Measurements from ENCODE around the gene SEZ6L.
A peak's percentile ranks its signal among the peaks of the same experiment; 100 is the strongest.

Gene SEZ6L

DNA sequence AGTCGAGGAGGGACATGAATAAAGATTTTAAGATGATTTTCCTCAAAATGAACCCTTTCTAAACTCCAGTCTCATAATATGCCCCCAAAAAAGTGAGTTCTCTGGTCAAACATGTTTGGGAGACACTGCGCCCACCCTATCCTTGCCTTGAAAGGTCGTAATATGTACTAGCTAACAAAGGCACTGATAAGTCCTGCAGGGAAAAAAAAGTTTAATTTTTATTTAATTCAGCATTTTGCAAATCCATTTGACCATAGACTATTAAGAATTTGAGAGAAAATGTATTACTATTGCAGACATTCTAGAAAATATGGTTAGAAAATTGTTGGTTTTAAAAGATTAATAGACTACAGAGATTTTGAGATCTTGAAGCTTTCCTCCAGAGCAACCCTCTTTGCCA lies 139.2 kb downstream of the SEZ6L start:
- no peak for DNase-seq

- no peak for DNase-seq
Measured at GRCh38 chr22:26310616-26311015, 141.4 kb downstream of the SEZ6L start.

DNA sequence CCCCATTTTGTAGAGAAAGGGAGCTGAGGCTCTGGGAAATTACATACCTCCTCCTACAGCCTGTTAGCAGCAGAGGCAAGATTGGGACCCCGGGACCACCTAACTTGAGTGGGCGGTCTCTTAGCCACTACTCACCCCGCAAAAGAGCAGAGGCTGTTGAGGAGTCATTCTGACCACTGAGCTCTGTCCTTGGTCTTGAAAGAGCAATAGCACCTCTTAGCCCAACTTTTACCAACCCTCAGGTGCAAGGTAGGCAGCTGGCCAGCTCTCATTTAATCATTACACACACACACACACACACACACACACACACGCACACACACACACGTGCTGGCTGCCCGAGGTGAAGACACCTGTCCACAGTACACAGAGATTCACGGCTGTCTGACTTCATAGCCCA lies 144.0 kb downstream of the SEZ6L start:
- no peak for DNase-seq

DNA sequence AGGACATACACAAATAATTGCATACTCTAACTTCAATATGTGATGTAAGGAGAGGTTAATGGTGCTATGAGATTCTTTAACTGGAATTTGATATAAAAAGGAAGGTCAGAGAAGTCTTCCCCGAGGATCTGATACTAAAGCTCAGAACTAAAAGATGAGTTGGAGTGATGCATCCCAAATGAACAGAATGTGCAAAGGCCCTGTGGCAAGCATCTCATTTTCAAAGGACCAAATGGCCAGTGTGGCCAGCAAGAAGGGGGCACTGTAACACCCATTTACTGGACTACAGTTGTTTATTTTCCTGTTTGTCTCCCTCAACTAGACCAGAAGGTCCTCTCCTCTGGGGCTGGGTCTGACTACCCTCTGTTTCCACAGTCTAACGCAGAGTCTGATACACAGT lies 144.9 kb downstream of the SEZ6L start:
- DNase-seq: no peak

DNA sequence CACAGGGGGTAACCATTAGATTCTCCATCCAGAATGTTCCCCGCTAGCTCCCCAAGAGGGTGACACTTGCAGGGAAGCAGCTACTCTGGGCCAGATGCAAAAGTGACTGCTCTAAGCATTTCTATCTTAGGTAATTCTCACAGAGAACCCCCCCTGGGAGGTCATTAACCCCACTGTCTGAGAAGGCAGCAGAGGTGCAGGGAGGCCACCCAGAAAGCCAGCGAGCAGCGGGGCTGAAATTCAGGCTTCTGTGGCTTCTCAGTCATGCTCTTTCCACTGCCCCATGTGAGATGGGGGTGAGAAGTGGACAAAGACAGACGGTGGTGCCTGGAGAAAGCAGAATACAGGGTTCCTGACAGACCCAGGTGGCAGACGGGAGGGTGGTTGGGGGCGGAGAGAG lies 145.4 kb downstream of the SEZ6L start:
- no peak for DNase-seq

DNA sequence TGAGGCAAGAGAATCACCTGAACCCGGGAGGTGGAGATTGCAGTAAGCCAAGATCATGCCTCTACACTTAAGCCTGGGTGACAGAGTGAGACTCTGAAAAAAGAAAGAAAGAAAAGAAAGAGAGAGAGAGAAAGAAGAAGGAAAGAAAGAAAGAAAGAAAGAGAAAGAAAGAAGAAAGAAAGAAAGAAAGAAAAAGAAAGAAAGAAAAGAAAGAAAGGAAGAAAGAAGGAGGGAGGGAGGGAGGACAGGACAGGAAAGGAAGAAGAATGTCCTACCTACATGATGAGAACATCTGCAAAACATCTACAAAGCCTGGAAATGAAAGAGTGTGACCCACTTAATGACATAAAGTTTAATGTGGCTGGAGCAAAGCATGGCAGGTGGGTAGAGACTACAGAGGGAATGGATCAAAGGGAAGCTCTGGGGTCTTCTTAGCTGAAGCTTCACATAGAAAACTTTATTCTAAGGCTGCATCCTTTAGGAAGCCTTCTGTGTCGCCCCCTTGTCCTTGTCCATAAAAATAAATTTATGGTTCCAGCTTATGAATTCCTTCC lies 147.5 kb downstream of the SEZ6L start:
- no peak for DNase-seq

DNA sequence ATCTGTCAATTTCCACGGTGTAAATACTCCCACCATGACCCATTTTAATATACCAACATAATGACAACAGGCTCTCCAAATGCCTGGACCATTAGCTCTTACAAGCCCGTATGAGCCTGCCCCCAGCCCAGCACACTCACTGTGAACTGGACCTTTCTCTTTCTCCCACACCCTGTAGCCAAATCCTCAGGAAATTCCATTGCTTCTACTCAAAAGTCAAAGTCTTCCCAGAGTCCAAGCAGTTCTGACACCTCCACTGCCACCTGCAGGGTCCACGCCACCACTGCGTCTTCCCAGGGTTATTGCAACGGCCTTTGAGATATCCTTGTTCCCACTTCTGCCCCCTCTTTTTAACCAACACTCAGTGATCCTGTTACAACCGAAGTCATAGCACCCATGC lies 149.7 kb downstream of the SEZ6L start:
- DNase-seq: no peak

- no peak for DNase-seq
Measured at GRCh38 chr22:26320447-26320846, 151.2 kb downstream of the SEZ6L start.

GRCh38 chr22:26321469-26321913 lies 152.2 kb downstream of the SEZ6L start:
- DNase-seq: no peak

DNA sequence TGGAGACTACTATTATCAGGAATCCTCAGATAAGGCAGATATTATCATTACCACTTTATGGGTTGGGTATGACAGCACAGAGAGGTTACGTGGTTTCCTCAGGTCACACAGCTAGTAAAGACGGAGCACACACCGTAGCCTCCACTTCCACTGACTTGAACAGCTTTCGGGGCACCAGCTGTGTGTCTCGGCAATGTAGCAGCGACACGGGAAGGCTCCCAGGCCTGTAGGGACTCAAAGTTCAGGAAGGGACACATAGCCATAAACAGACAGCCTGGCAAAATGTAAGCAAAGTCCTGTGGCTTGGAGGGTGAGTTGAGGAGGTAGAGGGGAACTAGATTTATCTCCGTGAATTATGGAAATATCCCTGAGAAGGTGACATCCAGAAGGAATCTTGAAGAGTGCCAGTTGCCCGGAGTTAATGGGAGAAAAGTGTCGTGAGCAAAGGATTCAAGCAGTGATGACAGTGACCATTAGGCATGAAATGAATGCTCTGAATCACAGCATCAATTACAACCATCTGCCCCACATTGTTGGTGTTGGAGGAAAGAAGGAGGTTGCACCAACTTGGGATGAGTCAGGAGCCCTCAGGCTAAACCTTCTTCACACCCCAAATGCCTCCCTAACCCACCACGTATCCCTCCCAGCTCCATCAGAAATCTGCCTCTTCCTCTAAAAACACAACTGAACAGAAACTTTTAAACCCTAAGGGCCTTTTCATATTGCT lies 153.1 kb downstream of the SEZ6L start:
- no peak for DNase-seq

GRCh38 chr22:26323013-26323412 lies 153.8 kb downstream of the SEZ6L start:
- no peak for DNase-seq

- DNase-seq: no peak
Measured at GRCh38 chr22:26324150-26324549, 154.9 kb downstream of the SEZ6L start.

DNA sequence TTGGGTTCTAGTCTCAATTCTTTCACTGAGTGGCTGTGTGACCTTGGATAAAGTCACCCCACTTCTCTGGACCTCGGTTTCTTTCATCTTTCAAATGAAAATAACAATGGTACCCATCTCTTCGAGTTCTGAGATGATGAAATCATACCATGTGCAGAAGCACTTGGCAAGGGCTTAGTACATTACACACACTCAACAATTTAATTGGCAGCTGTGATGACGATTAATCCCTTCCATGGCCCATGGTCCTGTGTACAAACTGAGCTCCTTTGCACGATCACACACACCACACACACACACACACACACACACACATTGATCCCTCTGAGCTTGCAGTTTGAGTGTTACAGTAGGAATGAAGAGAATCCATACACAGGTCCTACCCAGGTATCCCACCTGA lies 156.4 kb downstream of the SEZ6L start:
- DNase-seq: no peak

DNA sequence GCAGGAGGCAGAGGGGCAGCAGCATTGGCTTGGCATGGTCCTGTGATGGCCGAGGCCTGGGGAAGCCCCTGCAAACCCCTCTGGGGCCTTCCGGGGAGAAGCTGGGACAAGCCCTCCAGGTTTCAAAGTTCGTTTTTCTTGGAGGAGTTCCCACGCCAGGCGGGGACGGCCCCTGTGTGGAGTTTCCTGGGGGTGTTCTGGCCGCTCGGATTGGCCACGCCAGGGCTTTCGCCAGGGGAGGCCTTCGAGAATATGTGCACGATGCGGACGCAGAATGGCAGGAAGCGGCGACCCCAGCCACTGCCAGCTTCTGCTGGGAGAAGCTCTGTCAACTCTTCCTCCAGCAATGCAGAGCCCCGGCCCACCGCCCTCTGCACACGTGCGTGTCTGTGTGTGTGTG lies 157.5 kb downstream of the SEZ6L start:
- no peak for DNase-seq

GRCh38 chr22:26327306-26327705 lies 158.0 kb downstream of the SEZ6L start:
- no peak for DNase-seq

GRCh38 chr22:26328221-26328620 lies 159.0 kb downstream of the SEZ6L start:
- no peak for DNase-seq

DNA sequence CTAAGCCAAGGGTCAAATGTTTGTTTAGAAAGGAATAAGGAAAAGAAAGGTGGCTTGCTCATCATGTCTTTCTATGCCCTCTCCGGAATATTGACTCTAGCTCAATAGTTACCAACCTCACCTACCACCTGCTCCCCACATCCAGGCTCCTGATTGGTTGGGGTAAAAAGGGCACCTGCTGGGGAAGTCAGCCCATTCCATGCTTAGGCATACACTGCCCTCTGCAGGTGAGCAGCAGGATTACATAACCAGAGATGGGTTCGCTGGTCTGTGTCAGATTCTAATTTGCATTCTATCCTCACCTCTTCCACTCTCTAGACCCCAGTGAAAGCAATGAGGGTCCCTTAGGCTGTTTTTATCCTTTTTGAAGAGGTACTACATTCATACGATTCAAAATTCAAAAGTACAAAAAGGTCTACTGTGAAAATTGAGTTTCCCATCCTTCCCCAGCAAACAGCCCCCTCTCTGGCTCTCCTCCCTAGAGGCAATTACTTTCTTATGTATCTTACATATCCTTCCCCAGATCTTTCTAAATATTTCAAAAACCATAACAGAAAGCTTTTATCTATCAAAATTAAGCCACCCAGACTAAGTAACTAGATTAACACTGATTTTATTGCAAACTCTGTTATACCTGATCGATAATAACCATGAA lies 161.8 kb downstream of the SEZ6L start:
- DNase-seq: peak in 3 of 4 experiments; percentile 15 to 32 (median 16)

- no peak for DNase-seq
Measured at GRCh38 chr22:26333088-26333800, 164.0 kb downstream of the SEZ6L start.

- DNase-seq: no peak
Measured at GRCh38 chr22:26334232-26334631, 165.0 kb downstream of the SEZ6L start.

- no peak for DNase-seq
Measured at GRCh38 chr22:26336773-26337172, 167.5 kb downstream of the SEZ6L start.

GRCh38 chr22:26339755-26340154 lies 170.5 kb downstream of the SEZ6L start:
- no peak for DNase-seq

- DNase-seq: no peak
Measured at GRCh38 chr22:26342745-26343410, 173.6 kb downstream of the SEZ6L start.

GRCh38 chr22:26345496-26345895 lies 176.2 kb downstream of the SEZ6L start:
- no peak for DNase-seq

All from activated CD4-positive, CD25-positive, alpha-beta regulatory T cell (primary cell).